Neural progenitor cell (in vitro differentiated cells): ENCODE measurements around the gene GANAB.

Experiments used
- EZH2 ChIP-seq: fragments of 200-600 bp; sonication (generic); IDR thresholded peaks from 2 replicates; pipeline ENCODE4 v1.6.1; 2017; ENCODE audit warnings: antibody characterized with exemption, mild to moderate bottlenecking, moderate library complexity
- TF ChIP-seq, protein P1 (sequence below): fragments of 200-600 bp; sonication (generic); IDR thresholded peaks from 2 replicates; pipeline ENCODE4 v1.5.1; 2017; ENCODE audit warnings: antibody characterized with exemption, mild to moderate bottlenecking

DNA sequence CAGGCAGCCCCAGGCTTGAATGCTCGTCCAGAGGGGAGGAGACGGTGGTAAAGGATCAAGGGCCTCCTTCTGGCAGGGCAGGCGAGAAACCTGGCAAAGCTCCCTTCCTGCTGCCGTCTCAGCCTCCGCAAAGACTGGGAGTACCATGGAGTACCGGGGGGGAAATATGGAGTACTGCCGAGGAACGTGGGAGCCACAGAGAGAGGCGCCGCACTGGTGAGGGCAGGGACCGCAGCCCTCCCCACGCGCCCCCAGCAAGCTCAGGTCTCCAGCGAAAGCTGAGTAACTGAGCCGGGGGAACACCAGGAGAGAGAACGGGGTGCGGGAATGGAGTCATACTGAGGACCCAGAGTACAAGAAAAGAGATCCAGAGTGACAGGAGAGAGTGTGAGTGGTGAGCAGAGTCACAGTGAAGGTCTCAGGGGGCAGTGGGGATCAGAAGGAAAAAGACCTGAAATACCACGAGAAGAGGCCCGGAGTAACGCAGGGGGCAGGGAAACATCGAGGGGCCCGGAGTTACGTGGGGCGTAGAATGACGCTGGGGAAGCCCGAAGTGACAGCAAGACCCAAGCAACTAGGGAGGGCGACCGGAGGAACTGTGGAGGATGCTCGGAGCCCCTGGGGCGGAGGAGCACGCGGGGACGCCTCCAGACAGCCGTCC lies 34.6 kb downstream of the GANAB start:
- TF ChIP-seq, protein P1, sequence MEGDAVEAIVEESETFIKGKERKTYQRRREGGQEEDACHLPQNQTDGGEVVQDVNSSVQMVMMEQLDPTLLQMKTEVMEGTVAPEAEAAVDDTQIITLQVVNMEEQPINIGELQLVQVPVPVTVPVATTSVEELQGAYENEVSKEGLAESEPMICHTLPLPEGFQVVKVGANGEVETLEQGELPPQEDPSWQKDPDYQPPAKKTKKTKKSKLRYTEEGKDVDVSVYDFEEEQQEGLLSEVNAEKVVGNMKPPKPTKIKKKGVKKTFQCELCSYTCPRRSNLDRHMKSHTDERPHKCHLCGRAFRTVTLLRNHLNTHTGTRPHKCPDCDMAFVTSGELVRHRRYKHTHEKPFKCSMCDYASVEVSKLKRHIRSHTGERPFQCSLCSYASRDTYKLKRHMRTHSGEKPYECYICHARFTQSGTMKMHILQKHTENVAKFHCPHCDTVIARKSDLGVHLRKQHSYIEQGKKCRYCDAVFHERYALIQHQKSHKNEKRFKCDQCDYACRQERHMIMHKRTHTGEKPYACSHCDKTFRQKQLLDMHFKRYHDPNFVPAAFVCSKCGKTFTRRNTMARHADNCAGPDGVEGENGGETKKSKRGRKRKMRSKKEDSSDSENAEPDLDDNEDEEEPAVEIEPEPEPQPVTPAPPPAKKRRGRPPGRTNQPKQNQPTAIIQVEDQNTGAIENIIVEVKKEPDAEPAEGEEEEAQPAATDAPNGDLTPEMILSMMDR, result no peak
- no peak for TF ChIP-seq EZH2
